Liver (tissue), 9 donors: Measurements from ENCODE around the gene MICAL3. TPM values are rescaled to one million over a fixed set of nuclear protein-coding genes. Genes with fewer than 3 reads are reported as not detected.

Source experiments
- DNase-seq: peaks from one replicate; pipeline ENCODE4 v3.0.0-alpha.2; 2017; ENCODE audit warnings: low spot score
- H3K27ac ChIP-seq, 2 donors: one replicate each; pipeline ENCODE4 v1.7.0; 2013; ENCODE audit warnings: inconsistent platforms in 2 of 2, low read length in 2 of 2, control low read depth in 1 of 2, low read depth in 1 of 2, mild to moderate bottlenecking in 1 of 2
- H3K27me3 ChIP-seq, 4 donors: one replicate each; pipeline versions ENCODE4 v1.6.1 to v1.7.0; 2013; ENCODE audit warnings: low read length in 3 of 4, inconsistent platforms in 1 of 4, mild to moderate bottlenecking in 1 of 4, moderate library complexity in 1 of 4; ENCODE audit not compliant: control insufficient read depth in 4 of 4, insufficient read depth in 4 of 4
- H3K36me3 ChIP-seq, 4 donors: one replicate each; pipeline versions ENCODE4 v1.6.1 to v1.7.0; 2013; ENCODE audit warnings: low read length in 3 of 4, mild to moderate bottlenecking in 3 of 4, low read depth in 1 of 4, moderate library complexity in 1 of 4; ENCODE audit not compliant: control insufficient read depth in 4 of 4, insufficient read depth in 3 of 4
- H3K4me1 ChIP-seq, 4 donors: one replicate each; pipeline versions ENCODE4 v1.6.1 to v1.7.0; 2013; ENCODE audit warnings: low read length in 3 of 4, mild to moderate bottlenecking in 3 of 4, moderate library complexity in 1 of 4; ENCODE audit not compliant: control insufficient read depth in 4 of 4, insufficient read depth in 4 of 4
- H3K4me3 ChIP-seq, 3 donors: one replicate each; pipeline versions ENCODE4 v1.6.1 to v1.7.0; 2013; ENCODE audit warnings: low read length in 3 of 3, control low read depth in 1 of 3, low read depth in 1 of 3, mild to moderate bottlenecking in 1 of 3
- H3K9ac ChIP-seq, 2 donors: one replicate each; pipeline ENCODE4 v1.7.0; 2013; ENCODE audit warnings: low read length in 2 of 2, mild to moderate bottlenecking in 2 of 2, moderate library complexity in 2 of 2, control low read depth in 1 of 2, low read depth in 1 of 2
- H3K9me3 ChIP-seq, 4 donors: one replicate each; pipeline versions ENCODE4 v1.6.1 to v1.7.0; 2013; ENCODE audit warnings: low read length in 3 of 4; ENCODE audit not compliant: control insufficient read depth in 4 of 4
- ATF3 ChIP-seq: IDR thresholded peaks from 2 replicates; pipeline ENCODE4 v1.6.1; 2016; ENCODE audit warnings: antibody characterized with exemption
- EGR1 ChIP-seq, 2 donors: IDR thresholded peaks; 2 replicates each; pipeline ENCODE4 v1.6.1; 2016 to 2018; ENCODE audit warnings: antibody characterized with exemption in 2 of 2, low read depth in 2 of 2
- FOXA1 ChIP-seq: IDR thresholded peaks from 2 replicates; pipeline ENCODE4 v1.6.1; 2016; ENCODE audit warnings: antibody characterized with exemption
- FOXA2 ChIP-seq: IDR thresholded peaks from 2 replicates; pipeline ENCODE4 v1.6.1; 2016; ENCODE audit warnings: antibody characterized with exemption
- HNF4A ChIP-seq, 2 donors: conservative IDR thresholded peaks; 2 replicates each; pipeline ENCODE4 v1.6.1; 2016; ENCODE audit warnings: antibody characterized with exemption in 2 of 2, mild to moderate bottlenecking in 2 of 2
- HNF4G ChIP-seq: IDR thresholded peaks from 2 replicates; pipeline ENCODE4 v1.6.1; 2016; ENCODE audit warnings: antibody characterized with exemption
- MAX ChIP-seq: IDR thresholded peaks from 2 replicates; pipeline ENCODE4 v1.6.1; 2016; ENCODE audit warnings: antibody characterized with exemption
- NR2F2 ChIP-seq: IDR thresholded peaks from 2 replicates; pipeline ENCODE4 v1.6.1; 2016; ENCODE audit warnings: antibody characterized with exemption
- RAD21 ChIP-seq, 2 donors: IDR thresholded peaks; 2 replicates each; pipeline ENCODE4 v1.6.1; 2016; ENCODE audit warnings: antibody characterized with exemption in 2 of 2, mild to moderate bottlenecking in 2 of 2
- REST ChIP-seq: IDR thresholded peaks from 2 replicates; pipeline ENCODE4 v1.6.1; 2016; ENCODE audit warnings: antibody characterized with exemption, mild to moderate bottlenecking
- RXRA ChIP-seq, 2 donors: IDR thresholded peaks; 2 replicates each; pipeline ENCODE4 v1.6.1; 2017 to 2018; ENCODE audit warnings: antibody characterized with exemption in 2 of 2, mild to moderate bottlenecking in 1 of 2
- SP1 ChIP-seq: IDR thresholded peaks from 2 replicates; pipeline ENCODE4 v1.6.1; 2018; ENCODE audit warnings: antibody characterized with exemption, mild to moderate bottlenecking
- TAF1 ChIP-seq: conservative IDR thresholded peaks from 2 replicates; pipeline ENCODE4 v1.6.1; 2016; ENCODE audit warnings: antibody characterized with exemption, mild to moderate bottlenecking
- YY1 ChIP-seq: IDR thresholded peaks from 2 replicates; pipeline ENCODE4 v1.6.1; 2016; ENCODE audit warnings: antibody characterized with exemption, mild to moderate bottlenecking
- ZBTB33 ChIP-seq: IDR thresholded peaks from 2 replicates; pipeline ENCODE4 v1.6.1; 2016; ENCODE audit warnings: antibody characterized with exemption
- WGBS: extraction: QIAGEN DNeasy Blood & Tissue Kit; methylation state at CpG from one replicate; pipeline ENCODE4 v1.1.7; 2013; 5-methylcytosine and 5-hydroxymethylcytosine counted together
- polyA plus RNA-seq, 2 donors: library from polyadenylated mRNA; stranded (reverse) in 1 of 2; unstranded in 1 of 2; fragments of 200-250 nt in 1 of 2; fragments of >200 nt in 1 of 2; fragmentation: Nextera tagmentation in 1 of 2; extraction: Ambion mirVana in 1 of 2; gene quantifications; one replicate each; pipeline versions ENCODE4 v1.2.1 to v1.2.3, GENCODE V29; 2013 to 2015
- total RNA-seq, 2 donors: library from RNA; depleted of rRNA; stranded (reverse); fragments of >200 nt; gene quantifications; one replicate each; pipeline ENCODE4 v1.2.3, GENCODE V29; 2014
- donor health status: healthy.
- donor health status: healthy.
- donor health status: healthy.
- donor health status: healthy.
- donor health status: healthy.

The MICAL3 gene
- total and polyA plus RNA-seq, 4 donors, result 6.4 to 38.4 (median 23.4) TPM

- DNase-seq, result no peak
- H3K4me1 ChIP-seq, result peaks cover 0 to 10% (median 4%) of the 10 kb centered on the region in 4 donors
- WGBS, result 87% methylated on average over 9 of the region's 9 CpGs
- no peaks in the 10 kb centered on the region for H3K9me3 ChIP-seq
- no peak for TF ChIP-seq SP1
- H3K27ac ChIP-seq, result no peak overlapping the region
- no peak overlapping the region for H3K4me3 ChIP-seq
- no peak overlapping the region for H3K9ac ChIP-seq
- H3K27me3 ChIP-seq, result no peaks in the 10 kb centered on the region
- H3K36me3 ChIP-seq, result no peaks in the 10 kb centered on the region
Observed at GRCh38 chr22:17946662-17947367, 77.5 kb downstream of the MICAL3 start.

- no peaks in the 10 kb centered on the region for H3K36me3 ChIP-seq
- WGBS, result 91% methylated on average over 16 of the region's 16 CpGs
- H3K27ac ChIP-seq, result no peak overlapping the region
- H3K4me3 ChIP-seq, result no peak overlapping the region
- no peaks in the 10 kb centered on the region for H3K27me3 ChIP-seq
- H3K9me3 ChIP-seq, result no peaks in the 10 kb centered on the region
- peaks cover 0 to 3% (median 1%) of the 10 kb centered on the region in 4 donors for H3K4me1 ChIP-seq
- H3K9ac ChIP-seq, result no peak overlapping the region
- TF ChIP-seq HNF4A (conservative IDR thresholded peaks at IDR 0.05) (no peak), RAD21 (IDR thresholded peaks at IDR 0.05) (no peak), FOXA2 (no peak), ATF3 (no peak), RXRA (IDR thresholded peaks at IDR 0.05) (no peak), HNF4G (no peak), YY1 (no peak), FOXA1 (no peak), TAF1 (no peak), REST (no peak), MAX (no peak), ZBTB33 (no peak), EGR1 (IDR thresholded peaks at IDR 0.05; ENCODE audit: low read depth in 2 of 2) (no peak), NR2F2 (no peak)
- no peak for DNase-seq
Observed at GRCh38 chr22:17945888-17946648, 78.3 kb downstream of the MICAL3 start.
